NCI-H1048 (cell line): Measurements from ENCODE around the gene EPS15.
"Not testable (repeated sequence)": the region's sequence is repeated elsewhere in the genome, so short reads cannot be mapped to it uniquely, and the experiment has no call there.

ENCODE experiments used
- DNase-seq: peaks from one replicate; lab custom pipeline; 2025; lab: John Stamatoyannopoulos, UW

EPS15 gene

DNA sequence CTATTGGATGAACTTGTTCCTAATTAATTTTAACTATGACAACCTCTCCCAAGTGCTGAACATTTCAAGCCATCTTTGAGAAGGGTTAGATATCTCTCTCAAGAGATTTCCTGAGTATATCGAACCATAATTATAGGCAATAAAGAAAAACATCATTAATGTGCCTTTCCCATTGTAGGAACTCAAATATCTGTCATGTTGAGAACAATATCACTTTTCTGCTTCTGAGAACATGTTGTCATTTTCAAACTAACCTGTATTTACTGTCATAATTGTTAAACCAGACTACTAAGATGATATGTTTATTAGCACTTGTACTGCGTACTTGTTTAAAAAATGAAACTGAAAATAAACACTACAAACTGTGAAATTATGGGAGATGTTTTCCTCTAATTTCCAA is 4.3 kb downstream of the EPS15 start:
- DNase-seq = no peak

DNA sequence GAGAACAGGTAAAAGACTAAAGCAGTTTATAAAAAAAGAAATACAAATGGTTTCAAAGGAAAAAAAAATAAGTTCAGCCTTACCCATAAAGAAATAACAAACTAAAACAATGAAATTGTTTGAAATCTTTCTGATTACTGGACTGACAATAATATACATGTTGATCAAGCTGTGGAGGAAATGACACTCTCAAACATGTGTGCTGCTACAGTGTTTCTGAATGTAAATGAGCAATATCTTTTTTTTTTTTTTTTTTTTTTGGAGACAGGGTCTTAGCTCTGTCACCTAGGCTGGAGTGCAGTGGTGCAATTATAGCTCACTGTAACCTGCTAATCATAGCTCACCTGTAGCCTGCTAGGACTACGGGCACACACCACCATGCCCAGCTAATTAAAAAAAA is 6.5 kb downstream of the EPS15 start:
- DNase-seq = no peak

GRCh38 chr1:51512120-51512519 is 6.9 kb downstream of the EPS15 start:
- no peak for DNase-seq

- no peak for DNase-seq
These were observed 9.3 kb downstream of the EPS15 start for GRCh38 chr1:51509773-51510172.

GRCh38 chr1:51506537-51506936 is 12.5 kb downstream of the EPS15 start:
- no peak for DNase-seq

- DNase-seq = no peak
These were observed 14.1 kb downstream of the EPS15 start for GRCh38 chr1:51504806-51505525.

- not testable (repeated sequence) for DNase-seq
These were observed 17.8 kb downstream of the EPS15 start for GRCh38 chr1:51501218-51501630.

- DNase-seq = no peak
These were observed 19.4 kb downstream of the EPS15 start for GRCh38 chr1:51499694-51500093.

DNA sequence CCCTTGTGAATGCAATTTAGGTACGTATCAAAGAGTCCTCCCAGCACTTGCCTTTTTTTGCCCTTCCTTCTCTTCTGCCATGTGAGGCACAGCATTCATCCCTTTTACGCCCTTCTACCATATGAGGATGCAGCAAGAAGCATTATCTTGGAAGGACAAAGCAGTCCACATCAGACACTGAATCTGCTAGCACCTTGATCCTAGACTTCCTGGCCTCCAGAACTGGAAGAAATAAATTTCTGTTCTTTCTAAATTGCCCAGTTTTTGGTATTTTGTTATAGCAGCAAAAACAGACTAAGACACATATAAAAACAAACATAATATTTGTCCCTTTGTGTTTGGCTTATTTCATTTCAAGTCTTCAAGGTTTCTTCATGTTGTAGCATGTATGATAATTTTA is 20.1 kb downstream of the EPS15 start:
- no peak for DNase-seq

- no peak for DNase-seq
These were observed 21.7 kb downstream of the EPS15 start for GRCh38 chr1:51497340-51497739.

DNA sequence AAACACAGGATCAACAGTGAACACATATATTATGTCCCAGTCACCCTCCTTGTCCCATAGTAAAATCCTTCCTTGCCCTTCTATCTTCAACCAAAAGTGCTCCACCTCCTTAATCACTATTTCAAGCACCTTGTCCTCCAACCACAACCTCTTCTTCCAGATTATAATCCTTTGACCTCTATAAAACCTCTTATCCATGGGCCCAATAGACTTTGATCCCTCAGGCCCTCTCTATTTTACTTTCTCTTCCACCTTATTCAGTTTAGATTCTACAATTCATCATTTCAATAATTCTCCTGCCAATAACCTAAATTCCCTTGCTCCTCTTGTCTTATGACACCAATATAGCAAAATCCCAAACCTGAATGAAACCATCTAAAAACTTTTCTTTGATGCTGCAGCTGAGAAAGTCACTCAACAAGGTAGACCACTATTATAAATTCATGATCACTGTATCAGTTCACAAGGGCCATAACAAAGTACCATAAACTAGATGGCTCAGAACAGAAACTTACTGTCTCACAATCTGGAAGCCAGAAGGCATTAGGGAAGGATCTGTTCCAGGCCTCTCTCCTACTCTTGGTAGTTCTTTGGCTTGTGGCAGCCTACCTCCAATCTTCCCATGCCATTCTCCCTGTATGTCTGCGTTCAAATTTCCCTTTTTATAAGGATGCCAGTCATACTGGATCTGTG is 24.8 kb downstream of the EPS15 start:
- no peak for DNase-seq

- DNase-seq = no peak
These were observed 27.7 kb downstream of the EPS15 start for GRCh38 chr1:51491166-51491981.

GRCh38 chr1:51489472-51489871 is 29.6 kb downstream of the EPS15 start:
- DNase-seq = no peak

- DNase-seq = no peak
These were observed 30.6 kb downstream of the EPS15 start for GRCh38 chr1:51488372-51489050.

GRCh38 chr1:51487628-51488027 is 31.4 kb downstream of the EPS15 start:
- no peak for DNase-seq

GRCh38 chr1:51484591-51484990 is 34.5 kb downstream of the EPS15 start:
- DNase-seq = no peak

GRCh38 chr1:51482881-51483280 is 36.2 kb downstream of the EPS15 start:
- DNase-seq = no peak

DNA sequence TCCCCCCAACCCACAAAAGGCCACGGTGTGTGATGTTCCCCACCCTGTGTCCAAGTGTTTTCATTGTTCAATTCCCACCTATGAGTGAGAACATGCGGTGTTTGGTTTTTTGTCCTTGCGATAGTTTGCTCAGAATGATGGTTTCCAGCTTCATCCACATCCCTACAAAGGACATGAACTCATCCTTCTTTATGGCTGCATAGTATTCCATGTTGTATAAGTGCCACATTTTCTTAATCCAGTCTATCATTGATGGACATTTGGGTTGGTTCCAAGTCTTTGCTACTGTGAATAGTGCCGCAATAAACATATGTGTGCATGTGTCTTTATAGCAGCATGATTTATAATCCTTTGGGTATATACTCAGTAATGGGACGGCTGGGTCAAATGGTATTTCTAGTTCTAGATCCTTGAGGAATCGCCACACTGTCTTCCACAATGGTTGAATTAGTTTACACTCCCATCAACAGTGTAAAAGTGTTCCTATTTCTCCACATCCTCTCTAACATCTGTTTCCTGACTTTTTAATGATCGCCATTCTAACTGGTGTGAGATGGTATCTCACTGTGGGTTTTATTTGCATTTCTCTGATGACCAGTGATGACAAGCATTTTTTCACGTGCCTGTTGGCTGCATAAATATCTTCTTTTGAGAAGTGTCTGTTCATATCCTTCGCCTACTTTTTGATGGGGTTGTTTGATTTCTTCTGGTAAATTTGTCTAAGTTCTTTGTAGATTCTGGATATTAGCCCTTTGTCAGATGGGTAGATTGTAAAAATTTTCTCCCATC is 44.0 kb downstream of the EPS15 start:
- DNase-seq = not testable (repeated sequence)

DNA sequence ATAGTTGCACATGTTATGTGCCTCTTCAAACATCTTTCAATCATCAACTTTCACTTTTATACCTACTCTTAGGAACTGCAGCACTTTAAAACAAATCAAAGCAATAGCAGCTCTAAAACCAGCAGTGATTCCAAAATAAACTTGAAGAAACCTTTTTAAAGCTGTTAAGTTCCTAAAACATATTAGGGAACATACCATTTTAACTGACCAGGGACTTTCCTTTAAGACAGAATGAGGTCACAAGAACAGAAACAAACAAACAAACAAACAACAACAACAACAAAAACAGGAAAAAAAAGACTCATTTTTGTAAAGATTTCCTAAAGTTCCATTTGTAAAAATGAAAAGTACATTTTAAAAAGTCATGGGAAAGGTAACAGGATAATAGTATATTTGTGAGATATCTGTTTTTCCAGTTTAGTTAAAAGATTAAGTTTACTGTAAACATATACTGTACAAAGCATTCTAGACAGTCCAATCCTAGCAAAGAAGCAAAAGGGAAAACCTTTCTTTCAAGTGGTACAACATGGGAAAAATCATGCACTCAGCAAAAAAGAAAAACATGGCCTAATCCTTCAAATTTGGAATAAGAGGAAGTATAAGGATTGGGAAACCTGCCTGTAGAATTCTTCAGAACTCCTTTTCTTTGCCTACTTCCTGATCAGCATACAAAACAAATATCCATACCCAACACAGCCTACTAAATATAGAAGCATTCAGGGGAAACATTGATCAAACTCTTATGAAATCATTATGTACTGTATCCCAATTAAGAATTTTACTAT is 45.5 kb downstream of the EPS15 start:
- DNase-seq = no peak

- DNase-seq = no peak
These were observed 46.7 kb downstream of the EPS15 start for GRCh38 chr1:51472359-51472758.

- DNase-seq = no peak
These were observed 49.5 kb downstream of the EPS15 start for GRCh38 chr1:51469518-51469917.
